B cell (primary cell): ENCODE measurements around the gene GATA6. TPM values are rescaled to one million over a fixed set of nuclear protein-coding genes. Genes with fewer than 3 reads are reported as not detected.

Experiments used
- ATAC-seq: fragments of 200-7000 bp; cut with Tn5 transposase; one replicate; pipeline ENCODE4 v1.10.0; 2021; ENCODE audit warnings: low read depth, mild to moderate bottlenecking, moderate number of reproducible peaks, moderate library complexity
- CTCF ChIA-PET: fragments of 350-600 bp; sonication (Branson Sonifier 250); formaldehyde crosslinking; loops from one replicate; lab custom pipeline; 2021; ENCODE audit warnings: antibody characterized with exemption, inconsistent platforms; lab: Charles Lee
- POLR2A ChIA-PET: fragments of 350-600 bp; sonication (Branson Sonifier 250); formaldehyde crosslinking; loops from one replicate; lab custom pipeline; 2021; ENCODE audit warnings: antibody characterized with exemption; lab: Charles Lee
- DNase-seq: peaks from one replicate; pipeline ENCODE4 v3.0.0; 2013
- H2AFZ ChIP-seq: 2 replicates; pipeline ENCODE4 v1.6.1; 2012; ENCODE audit warnings: mild to moderate bottlenecking, low read depth, low read length; ENCODE audit not compliant: insufficient read depth, poor library complexity, severe bottlenecking
- H3K27ac ChIP-seq, 2 donors: 1 replicate in 1 of 2; 2 replicates in 1 of 2; pipeline ENCODE4 v1.5.1; 2012 to 2013; ENCODE audit warnings: low read length in 2 of 2, mild to moderate bottlenecking in 2 of 2, moderate library complexity in 1 of 2
- H3K27me3 ChIP-seq, 4 experiments: fragments of 200-600 bp in 1 of 4; sonication (generic) in 1 of 4; replicated peaks in 1 of 4; 1 replicate in 2 of 4; 2 replicates in 2 of 4; pipeline versions ENCODE4 v1.6.1 to v1.7.0; 2013 to 2016; ENCODE audit warnings: low read length in 3 of 4, mild to moderate bottlenecking in 2 of 4, mixed read lengths in 1 of 4, moderate library complexity in 1 of 4; ENCODE audit not compliant: insufficient read depth in 4 of 4, control insufficient read depth in 3 of 4; ENCODE audit errors: control extremely low read depth in 1 of 4
- H3K36me3 ChIP-seq, 2 experiments: replicated peaks in 1 of 2; 1 replicate in 1 of 2; 2 replicates in 1 of 2; pipeline versions ENCODE4 v1.6.1 to v1.7.1; 2013; ENCODE audit warnings: low read length in 1 of 2; ENCODE audit not compliant: insufficient read depth in 2 of 2, control insufficient read depth in 1 of 2; ENCODE audit errors: control extremely low read depth in 1 of 2, extremely low read depth in 1 of 2
- H3K4me1 ChIP-seq, 2 donors: fragments of 200-600 bp in 1 of 2; sonication (generic) in 1 of 2; 1 replicate in 1 of 2; 2 replicates in 1 of 2; pipeline versions ENCODE4 v1.5.1 to v1.6.1; 2013 to 2017; ENCODE audit warnings: low read length in 2 of 2; ENCODE audit not compliant: control insufficient read depth in 2 of 2, insufficient read depth in 2 of 2
- H3K4me2 ChIP-seq: replicated peaks from 2 replicates; pipeline ENCODE3; 2012; ENCODE audit warnings: mild to moderate bottlenecking, low read depth, low read length; ENCODE audit not compliant: poor library complexity, severe bottlenecking
- H3K4me3 ChIP-seq, 5 experiments: fragments of 200-600 bp in 1 of 5; sonication (generic) in 1 of 5; 1 replicate in 3 of 5; 2 replicates in 2 of 5; pipeline versions ENCODE4 v1.5.1 to v1.7.0; 2011 to 2016; ENCODE audit warnings: low read length in 4 of 5, mild to moderate bottlenecking in 4 of 5, low read depth in 2 of 5, control low read depth in 1 of 5, moderate library complexity in 1 of 5; ENCODE audit not compliant: insufficient read depth in 1 of 5; ENCODE audit errors: control extremely low read depth in 1 of 5, extremely low read depth in 1 of 5
- H3K79me2 ChIP-seq: fragments of 200-600 bp; sonication (generic); one replicate; pipeline ENCODE4 v1.6.0; 2016; ENCODE audit warnings: low read length; ENCODE audit not compliant: control insufficient read depth, insufficient read depth
- H3K9ac ChIP-seq: fragments of 200-600 bp; sonication (generic); 2 replicates; pipeline ENCODE4 v1.6.1; 2017; ENCODE audit warnings: mild to moderate bottlenecking, low read length, moderate library complexity
- H3K9me3 ChIP-seq, 3 donors: one replicate each; pipeline versions ENCODE4 v1.6.1 to v1.7.1; 2013; ENCODE audit warnings: low read length in 2 of 3; ENCODE audit not compliant: control insufficient read depth in 2 of 3, insufficient read depth in 1 of 3; ENCODE audit errors: control extremely low read depth in 1 of 3
- H4K20me1 ChIP-seq: 2 replicates; pipeline ENCODE4 v1.6.0; 2012; ENCODE audit warnings: mild to moderate bottlenecking, low read length; ENCODE audit not compliant: insufficient read depth, control insufficient read depth, poor library complexity, severe bottlenecking
- H3K27ac Mint-ChIP-seq: one replicate; pipeline ENCODE4 v1.8.0; 2021; ENCODE audit warnings: mixed read lengths
- H3K27me3 Mint-ChIP-seq: one replicate; pipeline ENCODE4 v1.8.0; 2021; ENCODE audit warnings: mixed read lengths
- H3K4me1 Mint-ChIP-seq: one replicate; pipeline ENCODE4 v1.8.0; 2021; ENCODE audit warnings: mixed read lengths
- H3K4me3 Mint-ChIP-seq: one replicate; pipeline ENCODE4 v1.8.0; 2021; ENCODE audit warnings: mixed read lengths
- H3K9me3 Mint-ChIP-seq: one replicate; pipeline ENCODE4 v1.8.0; 2022; ENCODE audit warnings: mixed read lengths; ENCODE audit not compliant: insufficient read depth
- CTCF ChIP-seq: fragments of 200-600 bp; IDR thresholded peaks from one replicate; pipeline ENCODE4 v1.8.0; 2022; ENCODE audit warnings: antibody characterized with exemption, mild to moderate bottlenecking
- EZH2 ChIP-seq: IDR thresholded peaks from 2 replicates; pipeline ENCODE4 v1.6.1; 2012; ENCODE audit warnings: borderline replicate concordance, low read depth, mild to moderate bottlenecking, moderate library complexity, low read length; ENCODE audit not compliant: insufficient read depth, poor library complexity, severe bottlenecking
- WGBS: methylation state at CpG from one replicate; pipeline ENCODE4 v1.1.5; 2013; ENCODE audit warnings: missing lambda C conversion rate; ENCODE audit not compliant: insufficient coverage; 5-methylcytosine and 5-hydroxymethylcytosine counted together
- intact Hi-C: fragments of 100-400 bp; cut with micrococcal nuclease; formaldehyde crosslinking; loops from one replicate; pipeline ENCODE4 v1.10.0; 2022
- polyA plus RNA-seq: library from polyadenylated mRNA; depleted of rRNA; stranded (reverse); fragments of >200 nt; gene quantifications from 2 replicates; pipeline ENCODE4 v1.2.3, GENCODE V29; 2012
- total RNA-seq, 2 donors: library from RNA; stranded (reverse); fragments of 120-200 nt in 1 of 2; gene quantifications; 1 replicate in 1 of 2; 2 replicates in 1 of 2; pipeline versions ENCODE4 v1.2.3 to v1.2.4, GENCODE V29; 2013 to 2022

The GATA6 gene
- total and polyA plus RNA-seq, 2 donors (not counting 1 experiment from before 2014, with no cell fraction given): not detected

DNA sequence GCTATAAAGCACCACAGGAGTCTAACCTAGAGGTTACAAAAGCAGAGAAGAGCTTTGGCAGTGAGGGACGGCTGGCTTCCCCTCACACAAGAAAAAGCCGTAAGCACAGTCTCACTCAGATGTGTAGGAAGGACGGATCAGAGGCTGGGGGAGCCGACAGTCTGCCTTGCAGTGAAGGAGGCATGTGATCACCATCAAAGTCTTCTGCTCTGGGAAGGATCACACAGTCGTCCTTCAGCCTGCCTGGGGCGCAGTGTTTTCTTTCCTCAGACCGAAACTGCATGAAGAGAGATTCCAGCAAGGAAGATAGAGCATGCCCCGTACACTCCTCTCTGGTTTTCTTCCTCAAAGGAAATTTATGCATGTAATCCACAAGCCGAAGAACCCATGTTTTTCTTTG, 24.1 kb downstream of the GATA6 start:
- DNase-seq (no peak), ATAC-seq (no peak)
- POLR2A ChIA-PET: no interaction called here
- intact Hi-C loops: no loop called here
- peaks cover 2% of the 10 kb centered on the region for H3K4me1 Mint-ChIP-seq
- Histone ChIP-seq H3K79me2 (no peaks in the 10 kb centered on the region), H3K4me3 (no peak overlapping the region), H3K4me2 (no peak overlapping the region), H3K27ac (no peak overlapping the region), H3K4me1 (peaks cover 0 to 3% of the 10 kb centered on the region in 2 donors), H4K20me1 (no peaks in the 10 kb centered on the region), H3K27me3 (no peaks in the 10 kb centered on the region), H3K36me3 (no peaks in the 10 kb centered on the region), H3K9ac (no peak overlapping the region), H3K9me3 (peaks cover 0 to 4% (median 0%) of the 10 kb centered on the region in 3 donors), H2AFZ (no peak overlapping the region)
- CTCF ChIA-PET: no interaction called here
- peaks cover 21% of the 10 kb centered on the region for H3K27me3 Mint-ChIP-seq
- no peak overlapping the region for H3K27ac Mint-ChIP-seq
- 71% methylated on average over 8 of the region's 9 CpGs for WGBS
- no peaks in the 10 kb centered on the region for H3K9me3 Mint-ChIP-seq
- no peak overlapping the region for H3K4me3 Mint-ChIP-seq
- no peak for TF ChIP-seq EZH2
- TF ChIP-seq CTCF: no peak

GRCh38 chr18:22194151-22194598, 24.8 kb downstream of the GATA6 start:
- H3K4me1 Mint-ChIP-seq: peaks cover 2% of the 10 kb centered on the region
- H3K27ac Mint-ChIP-seq: no peak overlapping the region
- H3K27me3 Mint-ChIP-seq: peaks cover 26% of the 10 kb centered on the region
- Histone ChIP-seq H3K27me3 (peaks cover 0 to 5% (median 0%) of the 10 kb centered on the region in 4 experiments), H3K9ac (no peak overlapping the region), H3K27ac (no peak overlapping the region), H3K4me2 (no peak overlapping the region), H3K9me3 (peaks cover 0 to 4% (median 0%) of the 10 kb centered on the region in 3 donors), H3K79me2 (no peaks in the 10 kb centered on the region), H3K36me3 (no peaks in the 10 kb centered on the region), H2AFZ (no peak overlapping the region), H4K20me1 (no peaks in the 10 kb centered on the region), H3K4me3 (no peak overlapping the region), H3K4me1 (peaks cover 0 to 3% of the 10 kb centered on the region in 2 donors)
- H3K4me3 Mint-ChIP-seq: no peak overlapping the region
- ATAC-seq (no peak), DNase-seq (no peak)
- intact Hi-C loops: no loop called here
- POLR2A ChIA-PET: no interaction called here
- WGBS: 92% methylated on average over 2 of the region's 7 CpGs
- no peak for TF ChIP-seq EZH2
- TF ChIP-seq CTCF: no peak
- CTCF ChIA-PET: no interaction called here
- no peaks in the 10 kb centered on the region for H3K9me3 Mint-ChIP-seq
